K562 (cell line): ENCODE measurements around the gene ODAPH. TPM values are rescaled to one million over a fixed set of nuclear protein-coding genes. Genes with fewer than 3 reads are reported as not detected.

Experiments used
- HDAC1 ChIP-seq, 2 experiments: fragments of 450-650 bp; IDR thresholded peaks; 2 replicates each; pipeline ENCODE4 v1.6.1; 2016 to 2017; ENCODE audit warnings: inconsistent platforms in 1 of 2, mild to moderate bottlenecking in 1 of 2, moderate library complexity in 1 of 2
- HDAC2 ChIP-seq: fragments of 450-650 bp; IDR thresholded peaks from 2 replicates; pipeline ENCODE4 v1.6.1; 2016; ENCODE audit warnings: mild to moderate bottlenecking
- KAT7 ChIP-seq: sonication (generic); formaldehyde crosslinking; IDR thresholded peaks from 2 replicates; pipeline ENCODE4 v1.8.0; 2022; ENCODE audit warnings: missing genetic modification reagents, mild to moderate bottlenecking, borderline replicate concordance
- L3MBTL2 ChIP-seq: fragments of 450-650 bp; IDR thresholded peaks from 2 replicates; pipeline ENCODE4 v1.6.1; 2016; ENCODE audit warnings: mild to moderate bottlenecking, moderate library complexity
- NBN ChIP-seq: fragments of 450-650 bp; IDR thresholded peaks from 2 replicates; pipeline ENCODE4 v1.6.1; 2016; ENCODE audit warnings: low read depth, mild to moderate bottlenecking
- RCOR1 ChIP-seq, 2 experiments: IDR thresholded peaks; 2 replicates each; pipeline ENCODE4 v1.6.1; 2012; ENCODE audit warnings: low read depth in 2 of 2, low read length in 2 of 2, borderline replicate concordance in 1 of 2, improper control_type of control experiment in 1 of 2
- SIN3A ChIP-seq, 2 experiments: fragments of 150-350 bp in 1 of 2; IDR thresholded peaks; 2 replicates each; pipeline ENCODE4 v1.6.1; 2011 to 2016; ENCODE audit warnings: borderline replicate concordance in 2 of 2, low read depth in 2 of 2, low read length in 2 of 2, mild to moderate bottlenecking in 2 of 2, moderate library complexity in 2 of 2; ENCODE audit not compliant: control insufficient read depth in 1 of 2
- SP2 ChIP-seq: IDR thresholded peaks from 2 replicates; pipeline ENCODE4 v1.6.1; 2011; ENCODE audit warnings: mild to moderate bottlenecking, low read depth, low read length, moderate library complexity; ENCODE audit not compliant: poor library complexity, severe bottlenecking; ENCODE audit errors: extremely low read depth
- ZBTB7A ChIP-seq: IDR thresholded peaks from 2 replicates; pipeline ENCODE4 v1.6.1; 2011; ENCODE audit warnings: low read depth, mild to moderate bottlenecking, low read length, moderate library complexity, borderline replicate concordance; ENCODE audit not compliant: control insufficient read depth
- ZBTB8A ChIP-seq: fragments of 450-650 bp; IDR thresholded peaks from 2 replicates; pipeline ENCODE4 v1.6.1; 2018; ENCODE audit warnings: mild to moderate bottlenecking, moderate library complexity; ENCODE audit not compliant: partially characterized antibody
- polyA plus RNA-seq, 8 experiments: library from polyadenylated mRNA; depleted of rRNA in 4 of 8; stranded (reverse) in 5 of 8; unstranded in 3 of 8; fragments of >200 nt; fragmentation: Nextera tagmentation in 2 of 8; fragmentation: Illumina TruSeq in 1 of 8; extraction: Ambion mirVana in 2 of 8; extraction: Trizol in 1 of 8; gene quantifications; 2 replicates each; pipeline versions ENCODE4 v1.2.1 to v1.2.3, GENCODE V29; 2011 to 2014; ENCODE audit warnings: inconsistent platforms in 1 of 8, missing spikeins in 1 of 8
- total RNA-seq, 7 experiments: library from RNA; depleted of rRNA in 6 of 7; stranded (reverse); fragments of >200 nt in 6 of 7; fragmentation: Illumina TruSeq in 2 of 7; extraction: Trizol in 2 of 7; gene quantifications; 2 replicates each; pipeline versions ENCODE4 v1.2.1 to v1.2.3, GENCODE V29; 2011 to 2021; ENCODE audit warnings: low replicate concordance in 1 of 7
- TF ChIP-seq, protein P1 (sequence below): IDR thresholded peaks from 2 replicates; pipeline ENCODE4 v1.6.1; 2012; ENCODE audit warnings: low read depth, low read length, improper control_type of control experiment, borderline replicate concordance
- TF ChIP-seq, protein P2 (sequence below): sonication (generic); formaldehyde crosslinking; IDR thresholded peaks from 2 replicates; pipeline ENCODE4 v1.8.1; 2023; ENCODE audit warnings: mild to moderate bottlenecking, missing genetic modification reagents
- TF ChIP-seq, protein P3 (sequence below): fragments of 450-650 bp; formaldehyde crosslinking; IDR thresholded peaks from 2 replicates; pipeline ENCODE4 v1.4.0; 2020; ENCODE audit warnings: mild to moderate bottlenecking, moderate library complexity

The ODAPH gene
- total and polyA plus RNA-seq, 9 of the 15 experiments (the other 6 are each of a cell fraction or from before 2014, with no cell fraction given): not detected

DNA sequence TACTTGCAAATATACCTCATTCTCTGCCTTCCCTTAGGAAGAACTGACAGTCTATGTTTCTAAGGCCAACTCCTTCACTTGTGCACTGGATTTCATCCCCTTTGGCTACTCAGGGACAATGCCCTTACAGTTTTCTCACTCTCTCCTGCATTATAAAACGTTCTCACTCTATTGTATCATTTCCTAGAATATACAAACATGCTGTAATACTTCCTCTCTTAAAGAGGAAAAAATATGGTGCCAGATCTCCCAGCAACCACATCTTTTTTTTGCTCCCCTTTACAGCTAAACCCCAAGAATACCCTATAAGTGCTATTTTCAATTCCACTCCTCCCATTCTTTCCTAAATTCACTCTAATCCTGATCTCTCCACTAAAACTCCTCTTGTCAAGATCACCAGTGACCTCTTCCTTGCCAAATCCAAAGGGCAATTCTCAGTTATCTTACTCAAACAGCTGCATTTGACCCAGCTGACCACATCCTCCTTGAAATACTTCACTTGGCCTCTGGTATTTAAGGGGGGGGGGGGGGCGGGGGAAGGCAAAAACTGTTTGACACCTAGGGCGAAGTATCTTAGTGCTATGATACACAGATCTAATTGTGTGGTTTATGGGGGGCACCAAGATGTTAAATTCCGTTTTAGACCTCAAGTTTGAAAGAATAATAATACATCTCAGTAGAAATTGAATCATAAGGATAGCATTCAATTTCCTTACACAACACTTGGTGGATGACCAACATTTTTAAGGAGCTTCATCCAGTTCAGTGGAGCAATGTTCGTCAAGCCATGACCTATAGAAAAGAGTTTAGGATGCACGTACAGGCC, 43.3 kb upstream of the ODAPH start (continued):
- TF ChIP-seq, protein P1, sequence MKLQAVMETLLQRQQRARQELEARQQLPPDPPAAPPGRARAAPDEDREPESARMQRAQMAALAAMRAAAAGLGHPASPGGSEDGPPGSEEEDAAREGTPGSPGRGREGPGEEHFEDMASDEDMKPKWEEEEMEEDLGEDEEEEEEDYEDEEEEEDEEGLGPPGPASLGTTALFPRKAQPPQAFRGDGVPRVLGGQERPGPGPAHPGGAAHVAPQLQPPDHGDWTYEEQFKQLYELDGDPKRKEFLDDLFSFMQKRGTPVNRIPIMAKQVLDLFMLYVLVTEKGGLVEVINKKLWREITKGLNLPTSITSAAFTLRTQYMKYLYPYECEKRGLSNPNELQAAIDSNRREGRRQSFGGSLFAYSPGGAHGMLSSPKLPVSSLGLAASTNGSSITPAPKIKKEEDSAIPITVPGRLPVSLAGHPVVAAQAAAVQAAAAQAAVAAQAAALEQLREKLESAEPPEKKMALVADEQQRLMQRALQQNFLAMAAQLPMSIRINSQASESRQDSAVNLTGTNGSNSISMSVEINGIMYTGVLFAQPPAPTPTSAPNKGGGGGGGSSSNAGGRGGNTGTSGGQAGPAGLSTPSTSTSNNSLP: 0 out of 2 replicates have a peak, but pooled peaks have one; percentile 42
- TF ChIP-seq HDAC2 (peak; percentile 78), HDAC1 (IDR thresholded peaks at IDR 0.05) (peak; percentile 53 to 82; a peak in 2 of 4 replicates), ZBTB8A (no peak), RCOR1 (IDR thresholded peaks at IDR 0.05; ENCODE audit: borderline replicate concordance in 1 of 2, low read depth in 2 of 2, low read length in 2 of 2) (peak in 1 of 2 experiments; percentile 95; a peak in 3 of 4 replicates), L3MBTL2 (peak; percentile 21; the same call in 1 of the 2 replicates), ZBTB7A (no peak), KAT7 (CRISPR knock-in tag) (0 out of 2 replicates have a peak, but pooled peaks have one; percentile 58), SIN3A (IDR thresholded peaks at IDR 0.05; ENCODE audit: borderline replicate concordance in 2 of 2, control insufficient read depth in 1 of 2, low read depth in 2 of 2, low read length in 2 of 2) (peak; percentile 26 to 83; a peak in 1 of 4 replicates), NBN (peak; percentile 59; the same call in 1 of the 2 replicates), SP2 (no peak)
- TF ChIP-seq, protein P2, sequence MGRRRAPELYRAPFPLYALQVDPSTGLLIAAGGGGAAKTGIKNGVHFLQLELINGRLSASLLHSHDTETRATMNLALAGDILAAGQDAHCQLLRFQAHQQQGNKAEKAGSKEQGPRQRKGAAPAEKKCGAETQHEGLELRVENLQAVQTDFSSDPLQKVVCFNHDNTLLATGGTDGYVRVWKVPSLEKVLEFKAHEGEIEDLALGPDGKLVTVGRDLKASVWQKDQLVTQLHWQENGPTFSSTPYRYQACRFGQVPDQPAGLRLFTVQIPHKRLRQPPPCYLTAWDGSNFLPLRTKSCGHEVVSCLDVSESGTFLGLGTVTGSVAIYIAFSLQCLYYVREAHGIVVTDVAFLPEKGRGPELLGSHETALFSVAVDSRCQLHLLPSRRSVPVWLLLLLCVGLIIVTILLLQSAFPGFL (CRISPR knock-in tag): no peak
- TF ChIP-seq, protein P3, sequence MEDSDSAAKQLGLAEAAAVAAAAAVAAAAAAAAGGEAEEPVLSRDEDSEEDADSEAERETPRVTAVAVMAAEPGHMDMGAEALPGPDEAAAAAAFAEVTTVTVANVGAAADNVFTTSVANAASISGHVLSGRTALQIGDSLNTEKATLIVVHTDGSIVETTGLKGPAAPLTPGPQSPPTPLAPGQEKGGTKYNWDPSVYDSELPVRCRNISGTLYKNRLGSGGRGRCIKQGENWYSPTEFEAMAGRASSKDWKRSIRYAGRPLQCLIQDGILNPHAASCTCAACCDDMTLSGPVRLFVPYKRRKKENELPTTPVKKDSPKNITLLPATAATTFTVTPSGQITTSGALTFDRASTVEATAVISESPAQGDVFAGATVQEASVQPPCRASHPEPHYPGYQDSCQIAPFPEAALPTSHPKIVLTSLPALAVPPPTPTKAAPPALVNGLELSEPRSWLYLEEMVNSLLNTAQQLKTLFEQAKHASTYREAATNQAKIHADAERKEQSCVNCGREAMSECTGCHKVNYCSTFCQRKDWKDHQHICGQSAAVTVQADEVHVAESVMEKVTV (CRISPR knock-in tag): no peak
